ENCODE measurements around the gene TBC1D9.

Gene TBC1D9

DNA sequence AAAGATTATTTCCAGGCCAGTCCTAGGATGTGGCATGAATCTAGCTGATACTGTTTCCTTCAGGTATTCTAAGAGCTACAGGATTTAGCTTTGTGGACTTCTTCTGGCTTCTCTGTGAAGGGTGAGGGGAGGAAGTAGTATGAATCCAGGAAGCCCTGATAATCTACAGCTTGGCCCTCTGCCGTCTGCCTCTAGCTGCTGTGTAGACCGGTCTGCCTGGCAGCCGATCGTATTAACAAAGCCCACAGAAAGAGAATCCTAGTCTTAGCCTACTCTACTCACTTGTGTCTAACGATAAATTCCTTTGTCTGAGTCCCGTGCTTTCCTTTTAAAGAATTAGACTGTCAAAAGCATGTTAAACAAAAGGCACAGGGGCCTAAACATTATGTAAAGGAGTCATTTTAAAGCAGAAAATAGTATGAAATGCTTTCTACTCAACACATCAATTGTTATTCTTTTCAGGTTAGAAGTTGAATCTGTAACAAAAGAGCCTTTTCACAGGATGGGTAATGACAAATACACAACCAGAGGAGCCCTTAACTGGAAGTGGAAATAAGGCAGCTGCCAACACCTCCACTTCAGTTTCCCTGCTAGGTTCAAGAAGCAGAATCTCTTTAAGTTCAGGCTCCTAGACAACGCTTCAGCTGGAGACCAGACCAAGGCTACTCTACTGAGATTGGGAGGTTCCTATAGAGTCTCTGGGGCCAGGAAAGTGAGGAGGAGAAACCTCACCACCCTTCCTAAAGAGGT, 138.5 kb downstream of the TBC1D9 start:
- DNase-seq (ENCODE audit: low read depth), result no peak

- DNase-seq (ENCODE audit: low read depth), result no peak
These were observed 140.7 kb downstream of the TBC1D9 start for GRCh38 chr4:140615451-140615850.

DNA sequence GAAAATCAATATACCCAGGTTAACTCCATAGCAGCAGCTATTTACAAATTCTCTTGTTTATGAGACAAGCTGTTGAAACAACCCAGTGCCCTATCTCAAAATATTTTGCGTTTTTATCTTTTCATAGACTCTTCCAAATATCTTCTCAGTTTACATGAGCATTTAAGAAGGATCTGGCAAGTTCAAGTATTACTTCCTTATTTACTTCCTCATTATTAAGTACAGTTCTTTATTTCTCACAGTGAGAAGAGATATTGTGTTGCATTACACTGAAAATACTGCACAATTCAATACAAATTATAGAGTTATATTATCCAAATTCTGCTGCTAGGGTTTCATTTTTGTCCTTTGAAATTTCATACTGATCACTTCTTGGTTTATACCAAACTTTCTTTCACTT, 143.8 kb downstream of the TBC1D9 start:
- no peak for DNase-seq (ENCODE audit: low read depth)

- no peak for DNase-seq (ENCODE audit: low read depth)
These were observed 144.3 kb downstream of the TBC1D9 start for GRCh38 chr4:140611854-140612253.

- no peak for DNase-seq (ENCODE audit: low read depth)
These were observed 146.4 kb downstream of the TBC1D9 start for GRCh38 chr4:140609548-140610425.

DNA sequence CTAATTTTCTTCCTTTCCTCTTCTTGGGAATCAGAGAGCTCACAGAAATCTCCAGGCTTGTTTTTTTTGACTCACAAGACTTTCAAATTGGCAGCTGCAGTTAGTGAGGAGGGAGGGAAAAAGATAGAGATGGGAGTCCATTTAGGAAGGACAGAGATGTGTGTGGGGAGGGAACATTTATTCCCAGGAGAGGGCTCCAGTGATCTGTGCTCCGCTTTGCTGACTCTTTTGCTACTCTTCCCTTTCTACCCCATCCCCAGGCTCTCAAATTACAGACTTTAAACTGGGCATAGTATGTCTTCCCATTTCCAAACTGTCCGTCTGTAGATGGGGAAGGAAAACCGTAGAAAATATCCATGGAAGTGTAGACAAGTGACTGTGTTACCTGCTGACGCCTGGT, 148.3 kb downstream of the TBC1D9 start:
- no peak for DNase-seq (ENCODE audit: low read depth)

DNA sequence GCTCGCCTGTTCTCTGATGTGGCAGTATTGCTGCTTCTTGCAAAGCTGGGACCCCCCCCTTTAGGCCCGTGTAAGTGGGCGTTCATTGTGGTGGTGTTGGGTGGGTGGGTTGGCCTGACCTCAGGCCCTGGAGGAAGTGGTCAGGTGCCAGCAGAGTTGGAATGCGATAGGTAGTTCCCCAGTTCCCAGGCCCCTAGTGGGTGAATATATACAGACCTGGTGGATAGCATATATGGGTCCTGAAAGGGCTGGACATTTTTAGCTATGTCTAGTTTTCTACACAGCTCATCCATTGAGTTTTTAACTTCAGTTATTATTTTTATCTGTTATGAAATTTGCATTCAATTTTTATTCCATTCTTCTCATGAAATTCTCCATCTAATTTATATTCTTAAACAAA, 151.6 kb downstream of the TBC1D9 start:
- no peak for DNase-seq (ENCODE audit: low read depth)

DNA sequence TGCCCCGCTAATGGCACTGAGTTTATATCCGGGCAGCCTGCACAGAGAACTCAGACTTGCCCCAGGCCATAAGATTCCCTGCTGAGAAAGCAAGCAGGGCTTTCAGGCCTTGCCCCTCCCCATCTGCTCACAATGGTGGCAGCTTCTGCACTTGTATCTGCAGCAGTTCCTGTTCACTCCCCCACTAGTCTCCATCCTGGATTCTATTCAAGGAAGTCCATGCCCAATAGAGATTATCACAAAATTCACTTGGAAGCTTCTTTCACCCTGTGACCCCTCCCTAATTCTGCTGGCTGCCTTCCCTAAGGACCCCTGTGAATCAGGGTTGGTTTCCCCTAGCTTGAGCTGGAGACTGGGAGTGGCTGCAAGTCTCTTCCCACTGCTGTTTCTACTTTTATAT, 152.9 kb downstream of the TBC1D9 start:
- no peak for DNase-seq (ENCODE audit: low read depth)

- DNase-seq (ENCODE audit: low read depth), result no peak
These were observed 153.5 kb downstream of the TBC1D9 start for GRCh38 chr4:140602714-140603113.

DNA sequence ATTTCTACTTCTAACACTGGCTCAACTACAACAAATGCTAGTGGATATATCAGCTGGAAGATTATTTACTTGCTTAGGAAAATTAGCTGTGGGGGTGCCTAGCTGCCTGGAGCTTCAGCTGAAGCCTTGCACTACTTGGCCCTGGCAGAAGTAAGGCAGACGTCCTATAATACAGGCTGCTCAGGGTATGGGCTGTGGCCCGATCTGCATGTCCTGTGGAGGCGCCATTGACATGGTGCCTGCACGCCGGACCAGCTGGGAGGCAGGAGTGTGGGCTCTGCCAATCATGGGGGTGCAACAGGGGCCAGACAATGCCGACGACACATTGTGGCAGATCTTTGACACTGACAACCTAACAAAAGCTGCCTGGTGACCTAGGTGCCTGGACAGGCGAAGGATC, 155.8 kb downstream of the TBC1D9 start:
- no peak for DNase-seq (ENCODE audit: low read depth)

DNA sequence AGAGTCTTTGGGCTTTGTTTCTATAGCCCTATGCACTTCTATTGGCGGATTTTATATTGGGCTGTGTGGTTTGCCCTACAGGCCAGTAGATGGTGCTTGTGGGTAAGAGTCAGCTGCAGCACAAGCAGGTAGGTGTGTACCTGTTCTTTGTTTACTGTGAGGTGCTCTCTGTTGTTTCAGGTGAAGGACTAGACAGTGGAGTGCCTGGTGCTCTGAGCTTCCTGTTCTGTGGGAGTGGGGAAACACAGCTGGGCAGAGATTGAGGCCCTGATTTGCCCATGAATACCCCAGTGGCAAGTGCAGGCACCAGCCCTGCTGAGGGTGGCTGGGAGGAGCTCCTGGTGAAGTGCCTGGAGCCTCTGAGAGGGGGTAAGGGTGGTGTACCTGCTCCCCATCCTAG, 161.1 kb downstream of the TBC1D9 start:
- DNase-seq (ENCODE audit: low read depth), result no peak

- DNase-seq (ENCODE audit: low read depth), result no peak
These were observed 171.7 kb downstream of the TBC1D9 start for GRCh38 chr4:140584439-140584838.

GRCh38 chr4:140581078-140581477, 175.1 kb downstream of the TBC1D9 start:
- no peak for DNase-seq (ENCODE audit: low read depth)

DNA sequence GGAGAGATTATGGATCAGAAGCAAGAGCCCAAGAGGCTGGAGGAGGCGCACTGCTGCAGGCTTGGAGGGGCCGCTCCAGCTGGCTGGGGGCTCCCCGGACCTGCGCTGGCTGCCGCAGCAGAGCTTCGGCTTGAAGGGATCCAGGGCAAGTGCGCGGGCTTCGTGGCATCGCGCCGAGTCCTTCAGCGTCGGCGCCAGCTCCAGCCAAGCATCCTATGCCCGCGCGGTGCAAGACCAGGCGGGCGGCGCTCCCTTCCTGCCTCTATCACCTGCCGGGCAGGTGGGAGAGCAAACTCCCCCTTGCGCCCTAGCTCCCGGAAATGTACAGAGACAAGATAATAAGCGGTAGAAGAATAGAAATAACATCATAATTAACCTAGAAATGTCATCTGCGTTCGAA, 176.9 kb downstream of the TBC1D9 start:
- no peak for DNase-seq (ENCODE audit: low read depth)

DNA sequence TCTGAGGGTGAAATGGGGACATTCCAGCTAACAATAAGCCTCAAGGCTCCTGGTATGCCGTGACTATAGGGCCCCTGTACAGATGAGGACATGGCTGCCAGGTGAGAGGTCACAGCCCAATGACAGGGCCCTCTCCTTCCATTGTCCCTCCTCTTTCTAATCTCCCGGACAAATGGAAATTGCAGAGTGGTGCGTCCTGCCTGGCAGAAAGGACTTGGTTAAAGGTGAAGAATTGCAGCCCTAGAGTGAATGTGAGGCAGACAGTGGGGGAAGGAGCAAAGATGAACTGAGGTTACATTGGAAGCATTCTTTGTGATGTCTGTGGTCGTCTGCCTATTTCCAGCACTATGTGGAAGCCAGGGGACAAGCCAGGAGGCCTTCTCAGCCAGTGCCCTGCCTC, 180.7 kb downstream of the TBC1D9 start:
- DNase-seq (ENCODE audit: low read depth), result no peak

- DNase-seq (ENCODE audit: low read depth), result no peak
These were observed 184.6 kb downstream of the TBC1D9 start for GRCh38 chr4:140571620-140572019.

All from activated T-cell treated with anti-CD3 and anti-CD28 coated beads for 24 hours (primary cell).